GM21576 (cell line): ENCODE data around the gene B4GALNT3.

Source experiments
- ATAC-seq: cut with Tn5 transposase; IDR thresholded peaks from one replicate; pipeline ENCODE4 v1.9.1; 2021; ENCODE audit warnings: mild to moderate bottlenecking, moderate library complexity; ENCODE audit not compliant: unreplicated experiment

The B4GALNT3 gene

DNA sequence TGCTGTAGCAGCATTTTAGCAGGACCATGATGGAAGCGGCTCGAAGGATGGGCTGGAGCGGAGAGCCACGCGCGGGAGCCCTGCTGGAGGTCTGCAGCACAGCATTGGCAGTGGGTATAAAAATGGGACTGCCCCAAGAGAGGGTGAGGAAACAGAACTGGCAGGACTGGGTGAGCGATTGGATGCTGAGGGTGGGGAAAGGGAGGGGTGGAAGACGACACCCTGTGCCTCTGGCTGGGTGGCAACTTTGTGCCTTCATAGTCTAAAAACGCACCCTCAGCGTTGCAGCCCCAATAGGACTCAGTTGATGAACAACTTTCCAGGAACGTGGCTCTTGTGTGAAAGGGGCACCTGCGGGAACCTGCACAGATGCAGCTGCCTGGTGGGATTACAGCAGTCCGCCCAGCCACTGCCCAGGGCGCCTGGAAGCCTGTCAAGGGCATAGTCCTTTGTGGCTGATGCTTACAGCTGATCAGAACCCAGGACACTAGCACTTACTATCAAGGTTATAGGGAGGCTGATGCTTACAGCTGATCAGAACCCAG, 130.5 kb downstream of the B4GALNT3 start:
- ATAC-seq, result no peak

DNA sequence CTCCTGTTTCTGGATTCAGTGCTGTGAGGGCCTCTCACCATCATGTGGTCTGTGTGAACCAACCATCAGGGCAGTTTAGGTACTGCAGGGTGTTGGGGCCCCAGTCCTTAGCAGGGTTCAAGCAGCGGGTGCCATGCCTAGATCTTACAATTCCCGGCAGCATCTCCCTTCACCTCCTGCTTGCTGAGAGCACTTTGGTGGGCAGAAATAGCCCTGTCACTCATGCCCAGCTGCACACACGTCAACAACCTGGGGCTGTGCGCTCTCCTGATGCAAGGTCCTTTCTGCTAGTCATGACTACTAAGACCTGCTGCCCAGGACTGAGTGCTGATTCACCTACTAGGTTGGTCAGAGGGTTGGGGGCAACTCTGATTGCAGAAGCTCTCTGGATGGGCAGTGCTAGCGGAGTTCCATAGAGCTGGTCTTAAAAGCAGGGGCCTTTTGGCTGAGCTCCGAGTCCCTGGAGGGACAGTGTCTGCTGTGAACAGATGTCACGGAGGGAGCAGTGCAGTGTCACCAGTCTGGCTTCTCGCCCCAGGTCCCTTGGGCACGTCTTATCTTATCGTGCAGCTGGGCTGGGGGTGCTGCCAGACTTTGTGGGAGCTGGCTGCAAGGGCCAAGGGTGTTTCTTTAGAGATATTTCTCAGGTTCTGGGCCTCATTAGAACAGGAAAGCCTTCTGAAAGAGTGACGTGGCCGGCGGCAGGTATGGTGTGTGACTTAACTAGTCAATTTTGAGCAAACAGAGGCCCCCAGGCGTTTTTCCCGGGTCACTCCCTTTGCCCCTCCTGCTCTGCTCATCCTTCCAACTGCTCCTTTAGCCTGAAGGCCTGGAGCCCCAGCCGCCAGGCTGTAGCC, 131.7 kb downstream of the B4GALNT3 start:
- no peak for ATAC-seq

DNA sequence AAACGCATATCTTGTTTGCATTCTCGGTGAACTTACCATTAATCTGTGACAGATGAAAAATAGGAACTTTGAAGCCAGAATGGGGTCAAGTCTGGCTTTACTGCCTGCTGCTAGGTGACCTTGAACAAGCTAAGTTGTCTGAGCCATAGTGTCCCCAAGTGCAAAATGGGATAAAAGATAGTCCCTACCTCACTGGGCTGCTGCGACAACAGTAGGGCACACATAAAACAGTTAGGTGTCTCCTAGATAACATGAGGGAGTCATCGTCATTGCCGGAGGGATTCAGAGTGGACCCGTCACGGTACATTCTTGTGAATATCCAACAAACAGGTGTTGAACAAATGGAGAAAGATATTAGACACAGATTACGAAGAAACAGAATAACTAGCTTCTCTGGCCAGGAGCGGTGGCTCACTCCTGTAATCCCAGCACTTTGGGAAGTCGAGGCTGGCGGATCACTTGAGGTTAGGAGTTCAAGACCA, 132.3 kb downstream of the B4GALNT3 start:
- no peak for ATAC-seq

DNA sequence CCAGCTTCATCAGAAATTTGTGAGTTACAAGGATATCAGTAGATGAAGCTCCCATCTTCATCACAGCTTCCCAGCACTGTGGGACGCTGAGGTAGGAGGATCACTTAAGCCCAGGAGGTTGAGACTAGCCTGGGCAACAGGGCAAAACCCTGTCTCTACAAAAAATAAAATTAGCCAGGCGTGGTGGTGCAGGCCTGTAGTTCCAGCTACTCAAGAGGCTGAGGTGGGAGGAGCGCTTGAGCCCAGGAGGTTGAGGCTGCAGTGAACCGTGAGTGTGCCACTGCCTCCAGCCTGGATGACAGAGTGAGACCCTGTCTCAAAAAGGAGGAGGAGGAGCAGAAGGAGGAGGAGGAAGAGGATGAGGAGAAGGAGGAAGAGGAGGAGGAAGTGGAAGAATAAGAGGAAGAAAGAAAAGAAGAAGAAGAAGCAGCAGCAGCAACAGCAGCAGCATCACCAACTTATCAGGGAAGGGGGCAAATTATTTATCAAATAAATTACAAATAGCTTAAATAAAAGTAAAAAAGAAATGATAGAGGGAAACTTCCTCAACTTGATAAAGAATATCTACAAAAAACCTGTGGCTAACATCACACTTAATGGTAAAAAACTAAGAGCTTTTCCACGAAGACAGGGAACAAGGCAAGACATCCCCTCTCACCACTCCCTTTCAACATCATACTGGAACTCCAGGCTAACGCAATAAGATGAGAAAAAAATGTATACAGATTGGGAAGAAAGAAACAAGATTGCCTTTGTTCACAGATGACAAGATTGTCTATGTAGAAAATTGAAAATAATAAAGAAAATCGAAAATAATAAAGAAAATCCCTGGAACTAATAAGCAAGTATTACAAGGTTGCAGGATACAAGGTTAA, 133.9 kb downstream of the B4GALNT3 start:
- ATAC-seq, result no peak

DNA sequence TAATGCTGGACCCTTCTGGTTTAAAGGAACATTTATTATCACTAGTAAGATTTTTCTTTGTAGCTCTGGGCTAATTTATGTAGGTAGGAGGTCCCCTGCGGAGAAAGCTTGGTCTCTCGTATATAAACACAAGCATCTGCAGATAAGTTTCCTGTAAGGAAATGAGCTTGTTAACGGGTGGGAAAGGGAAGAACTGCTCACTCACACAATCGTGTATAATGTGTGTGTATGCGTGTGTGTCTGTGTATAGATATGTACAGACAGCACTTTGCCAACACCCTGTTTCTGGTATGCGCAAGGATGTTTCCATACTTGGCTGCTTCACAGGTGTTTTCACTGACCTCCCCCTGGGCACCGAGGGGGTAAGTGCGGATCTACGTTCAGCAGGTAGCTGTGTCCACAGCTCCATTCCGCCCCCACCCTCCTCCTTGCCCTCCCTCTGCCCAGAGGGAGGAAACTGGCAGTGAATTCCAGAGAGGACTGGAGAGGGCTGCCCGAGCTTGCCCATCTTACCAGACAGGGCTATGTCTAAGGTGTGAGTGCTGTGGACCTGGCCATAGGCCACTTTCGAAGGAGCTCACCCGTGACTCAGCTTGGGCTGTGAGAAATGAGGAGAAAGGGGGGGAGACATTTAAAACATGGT, 138.3 kb downstream of the B4GALNT3 start:
- ATAC-seq, result no peak

DNA sequence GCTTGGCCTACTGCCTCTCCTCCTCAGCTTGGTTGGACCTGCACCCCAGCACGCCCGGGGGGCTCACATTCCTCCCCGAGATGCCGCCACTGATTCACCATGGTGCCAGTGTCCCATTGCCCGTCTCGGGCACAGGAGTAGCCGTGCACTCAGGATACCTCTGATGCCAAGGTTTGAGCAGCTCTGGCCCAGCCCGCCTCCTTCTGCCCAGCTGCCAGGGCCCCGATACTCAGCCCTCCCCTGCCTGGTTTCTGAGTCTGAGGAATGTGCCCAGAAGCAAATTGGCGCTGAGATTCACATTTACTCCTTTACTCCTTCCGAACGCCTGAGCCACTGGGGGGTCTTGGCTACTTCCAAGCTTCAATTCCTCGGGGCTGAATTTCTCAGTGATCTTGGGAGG, 140.0 kb downstream of the B4GALNT3 start:
- ATAC-seq, result no peak

DNA sequence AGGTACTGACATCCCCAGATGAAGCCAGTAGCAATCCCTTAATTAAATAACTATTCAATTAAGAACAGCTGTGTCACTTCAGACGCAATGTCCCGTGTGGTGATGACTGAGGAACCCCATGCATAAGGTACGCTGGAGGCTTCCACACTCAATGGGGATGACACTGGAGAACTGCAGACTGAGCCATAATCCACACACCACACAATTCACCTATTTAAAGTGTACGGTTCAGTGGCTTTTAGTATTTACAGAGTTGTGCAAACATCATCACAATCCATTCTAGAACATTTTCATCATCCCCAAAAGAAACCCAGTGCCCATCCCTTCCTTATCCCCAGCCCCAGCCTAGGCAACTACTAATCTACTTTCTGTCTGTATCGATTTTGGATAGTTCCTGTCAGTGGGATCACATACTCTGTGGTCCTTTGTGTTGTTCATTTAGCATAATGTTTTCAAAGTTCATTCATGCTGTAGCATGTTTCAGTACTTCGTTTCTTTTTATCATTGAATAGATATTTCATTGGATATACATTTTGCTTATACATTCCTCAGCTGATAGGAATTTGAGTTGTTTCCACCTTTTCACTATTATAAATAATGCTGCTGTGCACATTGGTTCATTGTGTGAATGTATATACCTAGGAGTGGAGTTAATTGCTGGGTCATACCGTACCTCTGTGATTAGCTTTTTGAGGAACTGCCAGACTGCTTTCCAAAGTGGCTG, 142.4 kb downstream of the B4GALNT3 start:
- no peak for ATAC-seq

DNA sequence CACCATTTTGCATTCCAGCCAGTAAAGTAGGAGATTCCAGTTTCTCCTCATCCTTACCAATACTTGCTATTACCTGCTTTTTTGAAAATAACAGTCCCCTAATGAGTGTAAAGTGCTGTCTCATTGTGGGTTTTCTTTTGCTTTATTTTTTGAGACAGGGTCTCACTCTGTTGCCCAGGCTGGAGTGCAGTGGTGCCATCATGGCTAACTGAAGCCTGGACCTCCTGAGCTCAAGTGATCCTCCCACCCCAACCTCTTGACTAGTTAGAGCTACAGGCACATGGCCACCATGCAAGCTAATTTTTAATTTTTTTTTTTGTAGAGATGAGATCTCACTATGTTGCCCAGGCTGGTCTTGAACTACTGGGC, 142.9 kb downstream of the B4GALNT3 start:
- ATAC-seq, result no peak

DNA sequence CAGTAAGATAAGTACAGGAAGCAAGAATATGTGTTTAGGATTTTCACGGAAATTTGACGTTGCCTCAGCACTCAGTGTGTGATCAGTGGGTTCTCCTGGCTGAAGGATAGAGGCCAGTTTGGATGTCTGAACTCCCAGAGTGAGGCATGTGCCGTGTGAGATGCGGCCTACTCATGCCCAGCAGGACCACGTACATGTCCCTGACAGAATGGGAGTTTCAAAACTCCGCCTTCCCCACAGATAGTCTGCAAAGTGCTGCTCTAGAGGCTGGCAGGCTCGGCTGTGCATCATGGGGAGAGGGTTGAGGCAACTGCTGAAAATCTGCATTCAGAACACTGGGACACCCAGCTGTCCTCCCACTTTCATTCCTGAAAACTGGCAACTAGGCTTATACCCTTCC, 145.2 kb downstream of the B4GALNT3 start:
- ATAC-seq, result no peak

DNA sequence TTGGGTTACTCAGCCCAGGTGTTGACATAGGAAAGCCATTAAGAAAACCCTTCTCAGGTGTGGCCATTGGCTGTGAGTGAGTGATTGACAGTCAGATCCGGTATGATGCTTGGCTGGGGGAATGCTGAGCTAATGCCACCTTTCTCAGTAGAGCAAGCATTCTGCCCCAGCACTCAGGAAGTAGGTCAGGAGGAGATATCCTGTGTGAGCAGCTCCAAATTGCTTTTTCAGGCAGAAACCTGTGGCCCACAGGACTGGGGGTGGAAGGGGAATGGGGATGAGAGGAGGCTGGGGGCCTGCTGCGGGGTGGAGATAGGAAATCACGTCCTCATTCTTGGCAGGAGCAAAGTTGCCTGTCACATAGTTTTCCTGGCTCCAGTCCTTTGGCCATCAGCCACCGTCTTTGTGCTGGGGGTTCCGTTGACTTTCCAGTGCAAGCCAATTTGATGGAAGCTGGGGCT, 147.8 kb downstream of the B4GALNT3 start:
- ATAC-seq, result no peak

DNA sequence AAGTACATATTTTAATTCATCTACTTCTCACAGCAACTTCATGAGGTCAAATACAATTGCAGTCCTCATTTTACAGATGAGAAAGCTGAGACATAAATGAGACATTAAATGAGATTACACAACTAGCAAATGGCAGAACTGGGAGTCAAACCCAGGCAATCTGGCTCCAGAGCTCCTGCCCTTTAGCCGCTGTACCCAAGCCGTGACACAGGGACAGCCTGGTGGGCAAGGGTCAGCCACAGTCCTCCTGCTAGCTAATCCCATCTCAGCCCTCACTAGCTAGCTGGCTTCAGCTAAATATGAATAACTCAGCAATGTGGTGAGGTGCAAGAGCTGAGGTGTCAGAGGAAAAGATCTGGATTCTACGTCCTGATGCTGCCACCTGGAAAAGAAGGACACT, 148.7 kb downstream of the B4GALNT3 start:
- ATAC-seq, result no peak

DNA sequence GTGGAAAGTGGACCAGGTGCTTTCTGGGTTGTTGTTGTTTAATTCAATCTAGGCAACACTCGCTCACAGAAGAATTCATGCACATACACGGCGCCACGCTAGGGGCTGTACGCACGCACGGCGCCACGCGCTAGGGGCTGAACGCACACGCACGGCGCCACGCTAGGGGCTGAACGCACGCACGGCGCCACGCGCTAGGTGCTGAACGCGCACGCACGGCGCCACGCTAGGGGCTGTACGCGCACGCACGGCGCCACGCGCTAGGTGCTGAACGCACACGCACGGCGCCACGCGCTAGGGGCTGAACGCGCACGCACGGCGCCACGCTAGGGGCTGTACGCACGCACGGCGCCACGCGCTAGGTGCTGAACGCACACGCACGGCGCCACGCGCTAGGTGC, 149.2 kb downstream of the B4GALNT3 start:
- ATAC-seq, result no peak

DNA sequence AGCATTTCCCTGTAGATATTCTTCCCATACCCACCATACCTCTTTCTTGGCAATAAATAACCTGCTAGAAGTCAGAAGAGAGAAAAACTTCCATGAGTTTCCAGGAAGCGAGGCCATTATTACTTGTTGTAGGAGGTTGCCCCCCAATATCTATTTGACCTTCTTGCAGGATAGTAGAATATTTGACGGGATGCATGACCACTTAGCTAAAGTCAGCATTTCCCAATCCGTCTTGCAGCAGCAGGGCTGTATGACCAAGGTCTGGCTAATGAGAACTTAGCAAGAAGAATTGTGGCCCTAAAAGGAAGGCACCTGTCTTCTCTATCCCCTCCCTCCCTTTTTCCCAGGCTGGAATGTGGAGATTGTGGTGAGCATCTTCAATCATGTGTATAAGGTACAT, 152.0 kb downstream of the B4GALNT3 start:
- no peak for ATAC-seq

DNA sequence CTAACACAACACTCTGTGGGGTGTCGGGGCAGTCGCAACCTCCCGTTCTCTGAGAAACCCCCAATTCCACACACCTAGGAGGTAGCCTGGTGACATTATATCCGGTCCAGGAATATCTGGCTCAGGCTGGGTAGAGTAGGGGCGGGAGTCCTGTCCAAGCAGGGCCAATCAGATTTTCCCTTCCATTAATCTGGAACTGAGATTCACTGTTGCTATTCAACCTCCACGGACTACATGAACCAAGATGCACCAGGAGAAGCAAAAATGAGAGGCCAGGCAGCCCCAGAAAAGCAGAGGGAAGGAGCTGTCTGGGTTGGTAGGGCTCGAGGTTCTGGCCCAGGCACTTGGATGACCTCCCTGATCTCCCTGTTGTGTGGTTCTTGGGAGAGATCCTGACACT, 152.6 kb downstream of the B4GALNT3 start:
- no peak for ATAC-seq

DNA sequence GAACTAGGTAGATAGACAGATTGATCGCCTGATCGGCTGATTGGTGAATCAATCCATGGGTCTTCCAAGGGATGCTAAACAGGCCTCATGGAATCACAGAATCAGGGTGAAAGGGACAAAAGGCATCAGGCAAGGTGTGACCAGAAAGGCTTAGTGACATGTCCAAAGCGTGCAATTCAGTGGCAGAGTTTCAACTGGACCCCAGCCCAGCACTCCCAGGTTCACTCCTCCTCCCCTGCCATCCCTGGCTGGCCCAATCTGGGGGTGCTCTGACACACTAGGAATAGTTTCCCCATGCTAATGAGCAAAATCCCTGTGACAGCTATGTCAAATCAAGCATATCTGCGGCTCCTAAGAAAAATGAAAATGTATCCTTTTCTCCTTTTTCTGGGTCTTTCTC, 153.1 kb downstream of the B4GALNT3 start:
- no peak for ATAC-seq
